GM12874 (cell line): ENCODE measurements around the gene AGBL4.

ENCODE experiments used
- TF ChIP-seq, protein P1 (sequence below): IDR thresholded peaks from 2 replicates; pipeline ENCODE4 v1.5.1; 2011; ENCODE audit warnings: low read depth, mild to moderate bottlenecking, control low read depth, low read length, moderate library complexity; ENCODE audit not compliant: insufficient read depth

The AGBL4 gene

DNA sequence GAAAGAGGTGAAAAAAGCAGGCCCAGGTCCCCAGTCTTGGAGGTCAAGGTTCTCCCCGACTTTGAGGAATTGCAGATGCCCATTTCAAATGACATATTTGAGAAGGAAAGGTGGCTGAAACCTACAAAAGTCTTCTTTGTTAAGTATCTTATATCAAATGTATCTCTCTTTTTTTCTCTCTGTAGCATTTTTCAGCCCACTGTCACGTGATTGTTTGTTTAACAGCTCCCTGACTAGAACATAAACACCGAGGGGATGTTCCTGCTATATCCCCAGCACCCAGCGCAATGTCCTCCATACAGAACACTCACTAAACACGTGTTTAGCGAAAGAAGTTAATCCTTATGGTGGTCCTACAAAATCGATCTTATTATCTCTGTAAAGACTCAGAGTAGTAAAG lies 1274.7 kb downstream of the AGBL4 start:
- TF ChIP-seq, protein P1, sequence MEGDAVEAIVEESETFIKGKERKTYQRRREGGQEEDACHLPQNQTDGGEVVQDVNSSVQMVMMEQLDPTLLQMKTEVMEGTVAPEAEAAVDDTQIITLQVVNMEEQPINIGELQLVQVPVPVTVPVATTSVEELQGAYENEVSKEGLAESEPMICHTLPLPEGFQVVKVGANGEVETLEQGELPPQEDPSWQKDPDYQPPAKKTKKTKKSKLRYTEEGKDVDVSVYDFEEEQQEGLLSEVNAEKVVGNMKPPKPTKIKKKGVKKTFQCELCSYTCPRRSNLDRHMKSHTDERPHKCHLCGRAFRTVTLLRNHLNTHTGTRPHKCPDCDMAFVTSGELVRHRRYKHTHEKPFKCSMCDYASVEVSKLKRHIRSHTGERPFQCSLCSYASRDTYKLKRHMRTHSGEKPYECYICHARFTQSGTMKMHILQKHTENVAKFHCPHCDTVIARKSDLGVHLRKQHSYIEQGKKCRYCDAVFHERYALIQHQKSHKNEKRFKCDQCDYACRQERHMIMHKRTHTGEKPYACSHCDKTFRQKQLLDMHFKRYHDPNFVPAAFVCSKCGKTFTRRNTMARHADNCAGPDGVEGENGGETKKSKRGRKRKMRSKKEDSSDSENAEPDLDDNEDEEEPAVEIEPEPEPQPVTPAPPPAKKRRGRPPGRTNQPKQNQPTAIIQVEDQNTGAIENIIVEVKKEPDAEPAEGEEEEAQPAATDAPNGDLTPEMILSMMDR: no peak

DNA sequence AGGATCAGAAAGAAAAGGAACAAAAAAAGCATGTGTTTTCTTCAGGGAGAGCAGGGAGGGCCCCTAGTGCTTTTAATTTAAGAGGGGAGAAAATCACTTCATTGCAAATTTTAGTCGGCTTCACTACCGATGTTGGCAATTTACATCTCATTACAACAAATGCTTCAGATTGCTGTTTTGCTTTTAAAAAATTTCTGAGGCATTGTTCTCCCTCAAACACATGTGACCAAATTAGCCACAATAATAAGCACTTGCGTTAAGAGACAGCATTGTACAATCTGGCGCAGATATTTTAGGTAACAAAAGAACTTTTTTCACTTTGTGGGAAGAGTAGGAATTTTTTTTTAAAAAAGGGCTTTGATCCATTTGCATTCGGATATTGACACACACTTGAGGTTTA lies 1276.8 kb downstream of the AGBL4 start:
- TF ChIP-seq, protein P1: no peak

DNA sequence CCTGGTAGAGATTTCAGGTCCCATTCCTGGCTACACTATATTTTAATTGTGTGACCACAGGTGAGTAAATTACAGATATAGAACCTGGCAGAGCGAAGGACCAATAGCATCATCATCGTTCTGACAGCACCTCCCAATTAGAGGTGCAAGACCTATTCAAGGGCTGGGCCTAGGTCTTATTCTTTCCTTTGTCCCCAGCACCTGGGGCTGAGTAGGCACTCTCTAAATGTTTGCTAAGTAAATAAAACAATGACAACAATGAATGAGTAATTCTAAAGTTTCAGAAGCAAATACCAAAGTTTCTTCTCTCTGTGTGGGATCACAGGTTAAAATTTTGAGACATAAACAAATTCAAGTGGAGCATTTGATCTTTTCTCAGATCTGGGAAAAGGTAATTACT lies 1279.7 kb downstream of the AGBL4 start:
- TF ChIP-seq, protein P1: no peak

DNA sequence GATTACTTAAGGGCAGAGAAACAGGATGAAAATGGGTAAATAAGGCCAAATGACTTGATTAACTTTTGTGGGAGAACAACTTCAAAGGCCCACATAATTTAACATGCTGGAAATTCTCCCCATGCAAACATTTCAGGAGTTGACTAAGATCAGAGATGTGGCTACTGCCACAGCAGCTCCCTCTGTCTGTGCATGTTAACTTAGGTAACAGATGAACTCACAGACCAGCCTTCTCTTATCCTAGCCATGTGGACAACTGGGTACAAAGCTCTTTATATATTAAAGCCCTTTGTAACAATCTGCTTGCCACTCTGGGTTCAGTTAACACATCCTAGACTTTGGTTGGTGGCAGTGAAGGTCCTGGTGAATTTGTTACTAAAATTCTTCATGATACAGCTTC lies 1280.3 kb downstream of the AGBL4 start:
- TF ChIP-seq, protein P1: no peak

DNA sequence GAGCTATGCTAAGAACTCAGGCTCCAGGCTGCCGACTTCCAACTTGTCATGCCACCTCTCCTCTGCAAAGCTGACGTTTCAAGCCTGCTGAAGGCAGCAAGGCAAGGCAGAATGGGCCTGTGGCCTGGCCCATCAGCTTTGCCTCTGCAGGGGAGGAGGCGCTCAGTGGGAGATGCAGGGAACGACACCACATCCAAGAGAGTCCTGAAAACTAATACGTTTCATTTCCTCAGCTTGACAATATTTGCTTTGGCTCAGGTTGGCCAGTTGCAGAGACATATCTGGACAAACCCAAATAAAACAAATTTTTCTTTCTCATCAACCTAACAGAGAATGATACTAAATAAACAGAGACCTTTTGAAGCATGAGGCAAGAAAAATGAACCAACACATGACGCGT lies 1282.4 kb downstream of the AGBL4 start:
- TF ChIP-seq, protein P1: no peak

DNA sequence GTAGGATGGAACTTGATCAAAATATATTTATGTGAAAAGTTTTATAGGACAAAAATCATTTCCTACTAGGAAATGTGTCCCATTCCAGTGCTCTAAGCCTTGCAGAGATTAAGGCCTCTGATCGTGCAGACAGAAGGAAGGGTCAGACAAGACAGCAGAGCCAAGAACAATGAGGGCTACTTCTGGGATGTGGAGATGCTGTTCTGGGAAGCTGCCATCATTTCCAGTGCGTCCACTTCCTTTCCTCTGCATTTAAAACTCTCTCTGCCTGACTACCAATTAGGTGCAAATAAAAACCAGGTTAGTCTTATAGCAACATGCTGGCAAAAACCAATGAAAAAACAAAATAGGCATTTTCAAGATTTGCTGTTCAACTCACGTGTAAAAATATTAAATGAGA lies 1283.1 kb downstream of the AGBL4 start:
- TF ChIP-seq, protein P1: no peak

DNA sequence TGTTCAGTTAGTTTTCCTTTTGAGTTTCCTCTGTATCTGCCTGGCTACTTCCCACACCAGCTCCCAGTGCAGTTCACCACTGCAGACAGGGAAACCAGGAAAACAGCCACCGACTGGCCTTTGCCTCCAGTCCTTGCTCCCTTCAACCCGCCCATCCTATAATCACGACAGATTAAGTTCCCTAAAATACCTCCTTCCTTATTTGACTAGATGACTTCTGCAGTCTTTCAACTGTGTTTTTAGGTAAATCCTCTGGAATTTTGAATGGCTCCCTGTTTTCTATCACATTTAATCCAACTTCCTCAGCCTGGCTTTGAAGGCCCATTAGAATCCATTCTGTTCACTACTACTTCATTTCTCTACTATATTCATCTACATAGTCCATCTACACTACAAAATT lies 1284.7 kb downstream of the AGBL4 start:
- TF ChIP-seq, protein P1: no peak

DNA sequence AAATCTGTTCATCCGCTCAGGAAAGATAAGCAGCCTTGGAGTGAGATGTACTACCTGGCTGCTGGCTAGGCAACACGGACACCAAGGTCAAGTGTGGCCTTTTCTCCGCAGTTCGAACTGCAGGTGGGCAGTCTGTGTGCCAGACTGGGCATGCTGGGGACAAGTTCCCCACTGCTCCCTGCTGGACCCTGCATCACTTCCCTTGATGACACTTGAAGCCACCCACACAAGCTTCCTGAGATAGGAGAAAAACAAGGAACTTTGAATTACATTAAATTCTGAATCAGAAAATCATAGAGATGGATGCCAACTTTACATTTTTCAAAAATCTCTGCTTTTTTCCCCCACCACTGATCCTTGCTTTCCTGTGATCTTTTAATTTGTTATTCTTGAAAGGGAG lies 1285.4 kb downstream of the AGBL4 start:
- TF ChIP-seq, protein P1: no peak
